MV-4-11 (cell line): ENCODE data around the gene PLD1.
"Not testable (repeated sequence)": the region's sequence is repeated elsewhere in the genome, so short reads cannot be mapped to it uniquely, and the experiment has no call there.

Experiments
- DNase-seq: peaks from one replicate; lab custom pipeline; 2025; lab: John Stamatoyannopoulos, UW

The PLD1 gene

GRCh38 chr3:171663805-171664204, 146.5 kb downstream of the PLD1 start:
- DNase-seq = no peak

- DNase-seq = no peak
Measured at GRCh38 chr3:171661484-171661883, 148.8 kb downstream of the PLD1 start.

- DNase-seq = peak; percentile 30
Measured at GRCh38 chr3:171660188-171660587, 150.1 kb downstream of the PLD1 start.

- no peak for DNase-seq
Measured at GRCh38 chr3:171658841-171659240, 151.4 kb downstream of the PLD1 start.

- DNase-seq = peak; percentile 69
Measured at GRCh38 chr3:171654809-171655208, 155.5 kb downstream of the PLD1 start.

- no peak for DNase-seq
Measured at GRCh38 chr3:171654326-171654725, 156.0 kb downstream of the PLD1 start.

GRCh38 chr3:171653701-171654100, 156.6 kb downstream of the PLD1 start:
- DNase-seq = no peak

GRCh38 chr3:171652932-171653331, 157.4 kb downstream of the PLD1 start:
- DNase-seq = no peak

GRCh38 chr3:171649911-171650592, 160.2 kb downstream of the PLD1 start:
- peak; percentile 43 for DNase-seq

- DNase-seq = no peak
Measured at GRCh38 chr3:171649267-171649666, 161.0 kb downstream of the PLD1 start.

- peak; percentile 52 for DNase-seq
Measured at GRCh38 chr3:171648069-171648468, 162.2 kb downstream of the PLD1 start.

- peak; percentile 61 for DNase-seq
Measured at GRCh38 chr3:171646357-171647133, 163.7 kb downstream of the PLD1 start.

GRCh38 chr3:171644681-171645080, 165.6 kb downstream of the PLD1 start:
- no peak for DNase-seq

GRCh38 chr3:171643681-171644080, 166.6 kb downstream of the PLD1 start:
- DNase-seq = no peak

- no peak for DNase-seq
Measured at GRCh38 chr3:171643033-171643432, 167.2 kb downstream of the PLD1 start.

- DNase-seq = no peak
Measured at GRCh38 chr3:171640520-171641412, 169.5 kb downstream of the PLD1 start.

GRCh38 chr3:171636666-171637065, 173.6 kb downstream of the PLD1 start:
- DNase-seq = no peak

GRCh38 chr3:171632766-171633165, 177.5 kb downstream of the PLD1 start:
- DNase-seq = no peak

- DNase-seq = not testable (repeated sequence)
Measured at GRCh38 chr3:171626799-171627198, 183.5 kb downstream of the PLD1 start.

- DNase-seq = no peak
Measured at GRCh38 chr3:171622126-171622525, 188.2 kb downstream of the PLD1 start.

- no peak for DNase-seq
Measured at GRCh38 chr3:171620825-171621434, 189.4 kb downstream of the PLD1 start.

- no peak for DNase-seq
Measured at GRCh38 chr3:171616798-171617197, 193.5 kb downstream of the PLD1 start.
